Colonic mucosa (tissue), 4 donors: Measurements from ENCODE around the gene IFI16. TPM values are rescaled to one million over a fixed set of nuclear protein-coding genes. Genes with fewer than 3 reads are reported as not detected.

Source experiments
- DNase-seq: peaks from one replicate; pipeline ENCODE4 v3.0.0-alpha.2; 2020
- H3K27ac ChIP-seq: fragments of 200-600 bp; one replicate; pipeline ENCODE4 v1.8.0; 2021
- H3K27me3 ChIP-seq: fragments of 200-600 bp; one replicate; pipeline ENCODE4 v1.8.0; 2021
- H3K36me3 ChIP-seq: fragments of 200-600 bp; one replicate; pipeline ENCODE4 v1.8.0; 2021
- H3K4me1 ChIP-seq: fragments of 200-600 bp; one replicate; pipeline ENCODE4 v1.8.0; 2021; ENCODE audit warnings: mild to moderate bottlenecking
- H3K4me3 ChIP-seq: fragments of 200-600 bp; one replicate; pipeline ENCODE4 v1.8.0; 2021
- H3K9ac ChIP-seq, 2 donors: one replicate each; pipeline ENCODE4 v1.7.0; 2013; ENCODE audit warnings: control low read depth in 2 of 2, low read depth in 2 of 2, low read length in 2 of 2
- H3K9me3 ChIP-seq: fragments of 200-600 bp; one replicate; pipeline ENCODE4 v1.8.0; 2021
- intact Hi-C: fragments of 100-400 bp; cut with DNase I; formaldehyde crosslinking; loops from one replicate; pipeline ENCODE4 v1.14.1; 2022
- total RNA-seq, 2 donors: library from RNA; stranded (reverse); fragmentation: NEBNext Ultra II Directional in 1 of 2; extraction: Animal tissue kit (Norgen Biotek cat#: 25700) in 1 of 2; gene quantifications; one replicate each; pipeline ENCODE4 v1.2.1, GENCODE V29; 2021
- TF ChIP-seq, protein P1 (sequence below): fragments of 200-600 bp; IDR thresholded peaks from one replicate; pipeline ENCODE4 v1.8.0; 2022; ENCODE audit warnings: antibody characterized with exemption, mild to moderate bottlenecking
- donor health status: healthy.
- donor health status: DM: no; HTN: no; CAD: no.
- donor health status: DM: no; HTN: no; CAD: no.

Gene IFI16
- total RNA-seq, 2 donors from 2014 or later = 15.1 to 36.0 TPM

DNA sequence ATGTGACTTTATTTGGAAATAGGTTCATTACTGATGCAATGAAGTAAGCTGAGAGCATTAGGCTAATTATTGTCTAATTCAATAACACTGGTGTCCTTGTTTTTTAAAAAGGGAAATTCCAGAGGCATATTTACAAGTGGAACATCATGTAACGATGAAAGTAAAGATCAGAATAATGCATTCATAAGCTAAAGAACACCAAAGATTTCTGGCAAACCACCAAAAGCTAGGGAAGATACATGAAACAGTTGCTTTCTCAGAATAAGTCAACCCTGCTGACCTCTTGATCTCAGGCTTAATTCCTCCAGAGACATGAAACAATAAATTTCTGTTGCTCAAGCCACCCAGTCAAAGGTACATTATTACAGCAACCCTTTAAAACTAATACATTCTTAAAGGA is 20.3 kb upstream of the IFI16 start:
- Histone ChIP-seq H3K36me3 (no peaks in the 10 kb centered on the region), H3K27me3 (no peaks in the 10 kb centered on the region), H3K9me3 (no peaks in the 10 kb centered on the region), H3K9ac (no peak overlapping the region), H3K27ac (no peak overlapping the region), H3K4me1 (no peaks in the 10 kb centered on the region), H3K4me3 (no peak overlapping the region)
- intact Hi-C loops = no loop called here
- TF ChIP-seq, protein P1, sequence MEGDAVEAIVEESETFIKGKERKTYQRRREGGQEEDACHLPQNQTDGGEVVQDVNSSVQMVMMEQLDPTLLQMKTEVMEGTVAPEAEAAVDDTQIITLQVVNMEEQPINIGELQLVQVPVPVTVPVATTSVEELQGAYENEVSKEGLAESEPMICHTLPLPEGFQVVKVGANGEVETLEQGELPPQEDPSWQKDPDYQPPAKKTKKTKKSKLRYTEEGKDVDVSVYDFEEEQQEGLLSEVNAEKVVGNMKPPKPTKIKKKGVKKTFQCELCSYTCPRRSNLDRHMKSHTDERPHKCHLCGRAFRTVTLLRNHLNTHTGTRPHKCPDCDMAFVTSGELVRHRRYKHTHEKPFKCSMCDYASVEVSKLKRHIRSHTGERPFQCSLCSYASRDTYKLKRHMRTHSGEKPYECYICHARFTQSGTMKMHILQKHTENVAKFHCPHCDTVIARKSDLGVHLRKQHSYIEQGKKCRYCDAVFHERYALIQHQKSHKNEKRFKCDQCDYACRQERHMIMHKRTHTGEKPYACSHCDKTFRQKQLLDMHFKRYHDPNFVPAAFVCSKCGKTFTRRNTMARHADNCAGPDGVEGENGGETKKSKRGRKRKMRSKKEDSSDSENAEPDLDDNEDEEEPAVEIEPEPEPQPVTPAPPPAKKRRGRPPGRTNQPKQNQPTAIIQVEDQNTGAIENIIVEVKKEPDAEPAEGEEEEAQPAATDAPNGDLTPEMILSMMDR = no peak
- no peak for DNase-seq

DNA sequence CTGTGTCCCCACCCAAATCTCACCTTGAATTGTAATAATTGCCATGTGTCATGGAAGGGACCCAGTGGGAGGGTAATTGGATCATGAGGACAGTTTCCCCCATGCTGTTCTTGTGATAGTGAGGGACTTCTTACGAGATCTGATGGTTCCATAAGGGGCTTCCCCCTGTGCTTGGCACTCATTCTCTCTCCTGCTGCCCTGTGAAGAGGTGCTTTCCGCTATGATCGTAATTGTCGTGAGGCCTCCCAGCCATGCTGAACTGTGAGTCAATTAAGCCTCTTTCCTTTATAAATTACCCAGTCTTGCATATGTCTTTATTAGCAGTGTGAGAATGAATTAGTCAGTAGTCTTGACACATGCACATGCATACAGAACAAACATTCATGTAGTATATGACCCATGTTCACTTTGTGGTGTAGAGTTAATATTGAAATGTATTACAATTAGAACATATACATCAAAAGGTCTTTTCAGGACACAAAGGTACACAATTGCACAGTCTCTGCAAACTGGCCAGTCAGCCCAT is 16.9 kb upstream of the IFI16 start:
- Histone ChIP-seq H3K9me3 (no peaks in the 10 kb centered on the region), H3K9ac (no peak overlapping the region), H3K27ac (no peak overlapping the region), H3K36me3 (no peaks in the 10 kb centered on the region), H3K27me3 (no peaks in the 10 kb centered on the region), H3K4me1 (no peaks in the 10 kb centered on the region), H3K4me3 (no peak overlapping the region)
- TF ChIP-seq, protein P1 = no peak
- intact Hi-C loops = no loop called here
- no peak for DNase-seq

DNA sequence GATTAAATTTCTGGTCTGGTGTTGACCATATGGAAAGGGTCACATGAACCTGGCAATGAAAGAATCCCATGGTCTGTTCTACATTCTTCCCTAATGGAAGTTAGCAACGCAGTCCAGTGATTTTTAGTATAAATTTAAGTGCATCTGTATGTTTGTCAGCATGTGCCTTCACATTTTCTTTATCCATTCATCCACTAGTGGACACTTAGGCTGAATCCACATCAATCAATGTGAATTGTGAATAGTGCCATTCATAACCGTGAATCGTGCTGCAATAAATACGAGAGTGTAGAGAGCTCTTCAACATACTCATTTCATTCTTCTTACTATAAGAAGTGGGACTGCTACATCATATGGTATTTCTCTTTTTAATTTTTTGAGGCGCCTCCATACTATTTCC is 12.7 kb upstream of the IFI16 start:
- Histone ChIP-seq H3K36me3 (no peaks in the 10 kb centered on the region), H3K4me3 (no peak overlapping the region), H3K9ac (no peak overlapping the region), H3K4me1 (no peaks in the 10 kb centered on the region), H3K27ac (no peak overlapping the region), H3K27me3 (no peaks in the 10 kb centered on the region), H3K9me3 (no peaks in the 10 kb centered on the region)
- DNase-seq = no peak
- TF ChIP-seq, protein P1 = no peak
- intact Hi-C loops = no loop called here

DNA sequence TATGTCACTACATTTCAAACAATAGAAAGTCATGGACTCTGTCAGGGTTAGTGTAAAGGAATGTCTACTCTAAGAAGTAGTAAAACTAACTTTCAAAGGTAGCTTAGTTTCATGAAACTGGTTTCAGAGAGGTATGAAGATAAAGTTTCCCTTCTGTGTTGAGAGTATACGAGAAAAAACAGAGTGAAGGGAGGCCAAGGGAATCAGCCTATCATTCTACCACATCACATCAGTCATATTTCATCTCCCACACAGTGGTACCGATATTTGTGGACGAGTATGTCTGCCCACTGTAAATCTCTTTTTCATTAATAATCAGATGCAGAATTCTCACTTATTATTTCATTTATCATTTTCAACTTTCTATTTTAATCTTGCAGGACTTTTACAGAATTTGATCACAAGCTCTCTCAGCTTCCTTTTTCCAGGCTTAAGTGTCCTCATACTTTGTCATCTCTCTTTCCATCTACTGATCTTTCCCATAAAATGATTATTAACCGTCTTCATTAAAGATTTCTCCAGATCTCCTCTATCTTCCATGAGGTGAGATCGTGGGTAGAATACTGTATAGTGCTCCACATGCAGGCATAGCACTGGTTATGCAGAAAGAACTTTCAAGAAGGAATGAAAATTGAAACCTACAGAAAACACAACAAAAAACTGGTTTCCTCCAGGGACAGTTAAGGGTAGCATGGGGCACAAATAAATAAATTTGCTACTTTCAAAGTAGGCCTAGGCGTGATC is 11.5 kb upstream of the IFI16 start:
- Histone ChIP-seq H3K4me1 (no peaks in the 10 kb centered on the region), H3K27me3 (no peaks in the 10 kb centered on the region), H3K4me3 (no peak overlapping the region), H3K9ac (no peak overlapping the region), H3K27ac (no peak overlapping the region), H3K36me3 (no peaks in the 10 kb centered on the region), H3K9me3 (no peaks in the 10 kb centered on the region)
- DNase-seq = no peak
- intact Hi-C loops = loop anchor here (2.0 kb wide), 1 partner anchor 793 kb away; no protein-coding TSS in a partner anchor
- TF ChIP-seq, protein P1 = no peak

DNA sequence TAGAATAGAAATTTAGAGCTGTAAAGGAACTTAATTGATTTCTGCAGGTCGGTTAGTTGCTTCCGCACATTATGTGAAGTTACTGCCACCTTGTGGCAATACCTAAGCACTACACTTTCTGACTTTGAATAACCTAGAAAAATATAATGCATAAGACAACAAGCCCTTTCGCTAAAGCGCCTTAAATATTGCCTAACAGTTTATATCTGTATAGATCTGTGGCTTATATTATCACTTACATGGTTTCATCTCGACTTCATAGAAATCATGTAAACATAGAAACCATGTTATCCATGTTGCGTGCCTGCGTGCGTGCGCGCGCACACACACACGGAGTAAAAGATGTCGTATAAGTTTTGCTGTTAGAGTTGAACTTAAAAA is 10.9 kb upstream of the IFI16 start:
- TF ChIP-seq, protein P1 = peak; percentile 85
- peak overlapping the region in 1 of 2 donors; percentile 31 for H3K9ac ChIP-seq
- intact Hi-C loops = loop anchor here (2.0 kb wide), 1 partner anchor 794 kb away; no protein-coding TSS in a partner anchor
- no peaks in the 10 kb centered on the region for H3K36me3 ChIP-seq
- H3K4me3 ChIP-seq = peak overlapping the region; percentile 20
- H3K27ac ChIP-seq = peak overlapping the region; percentile 73
- no peaks in the 10 kb centered on the region for H3K27me3 ChIP-seq
- peak; percentile 51 for DNase-seq
- no peaks in the 10 kb centered on the region for H3K9me3 ChIP-seq
- no peaks in the 10 kb centered on the region for H3K4me1 ChIP-seq
